Stimulated activated CD8-positive, alpha-beta memory T cell treated with anti-CD3 and anti-CD28 coated beads, Interleukin-15, amount 100 ng/mL, for 1 hour (primary cell): ENCODE data around the gene HMGCR.

Experiments
- DNase-seq: peaks from one replicate; pipeline ENCODE4 v3.0.0-alpha.2; 2020; ENCODE audit warnings: low read depth

Gene HMGCR

GRCh38 chr5:75381456-75381855 lies 44.4 kb downstream of the HMGCR start:
- DNase-seq, result no peak

GRCh38 chr5:75384218-75384617 lies 47.2 kb downstream of the HMGCR start:
- DNase-seq, result no peak

- no peak for DNase-seq
These were observed 50.8 kb downstream of the HMGCR start for GRCh38 chr5:75387806-75388205.

GRCh38 chr5:75389430-75389829 lies 52.4 kb downstream of the HMGCR start:
- no peak for DNase-seq

GRCh38 chr5:75395277-75395676 lies 58.3 kb downstream of the HMGCR start:
- DNase-seq, result no peak

- no peak for DNase-seq
These were observed 68.3 kb downstream of the HMGCR start for GRCh38 chr5:75405296-75405695.
